Measurements from ENCODE around the gene ATP10A.

DNA sequence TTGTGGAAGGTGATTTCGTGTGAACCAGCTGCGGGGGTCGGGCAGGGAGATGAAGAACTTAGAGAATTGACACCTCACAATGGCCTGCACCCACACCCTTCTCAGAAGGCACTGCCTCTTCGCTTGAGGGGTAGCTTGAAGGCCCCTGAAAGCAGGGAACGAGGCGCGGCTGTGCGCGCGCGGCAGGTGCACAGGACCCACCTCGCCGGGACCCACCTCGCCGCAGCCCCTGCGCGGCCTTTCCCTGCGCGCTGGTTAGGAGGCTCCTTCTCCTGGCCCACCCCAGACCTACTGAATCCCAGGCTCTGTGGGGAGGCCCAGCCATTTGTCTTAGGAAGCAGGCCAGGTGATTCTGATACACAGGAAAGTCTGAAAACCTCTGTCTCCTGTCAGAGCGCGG lies 46.2 kb upstream of the ATP10A start:
- TF ChIP-seq, protein P1, sequence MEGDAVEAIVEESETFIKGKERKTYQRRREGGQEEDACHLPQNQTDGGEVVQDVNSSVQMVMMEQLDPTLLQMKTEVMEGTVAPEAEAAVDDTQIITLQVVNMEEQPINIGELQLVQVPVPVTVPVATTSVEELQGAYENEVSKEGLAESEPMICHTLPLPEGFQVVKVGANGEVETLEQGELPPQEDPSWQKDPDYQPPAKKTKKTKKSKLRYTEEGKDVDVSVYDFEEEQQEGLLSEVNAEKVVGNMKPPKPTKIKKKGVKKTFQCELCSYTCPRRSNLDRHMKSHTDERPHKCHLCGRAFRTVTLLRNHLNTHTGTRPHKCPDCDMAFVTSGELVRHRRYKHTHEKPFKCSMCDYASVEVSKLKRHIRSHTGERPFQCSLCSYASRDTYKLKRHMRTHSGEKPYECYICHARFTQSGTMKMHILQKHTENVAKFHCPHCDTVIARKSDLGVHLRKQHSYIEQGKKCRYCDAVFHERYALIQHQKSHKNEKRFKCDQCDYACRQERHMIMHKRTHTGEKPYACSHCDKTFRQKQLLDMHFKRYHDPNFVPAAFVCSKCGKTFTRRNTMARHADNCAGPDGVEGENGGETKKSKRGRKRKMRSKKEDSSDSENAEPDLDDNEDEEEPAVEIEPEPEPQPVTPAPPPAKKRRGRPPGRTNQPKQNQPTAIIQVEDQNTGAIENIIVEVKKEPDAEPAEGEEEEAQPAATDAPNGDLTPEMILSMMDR (IDR thresholded peaks at IDR 0.05): no peak
- TF ChIP-seq POLR2AphosphoS5 (IDR thresholded peaks at IDR 0.05) (no peak), POLR2A (IDR thresholded peaks at IDR 0.05) (no peak)
